GM21717 (cell line): ENCODE measurements around the gene EPHB2.
"Not testable (repeated sequence)": the region's sequence is repeated elsewhere in the genome, so short reads cannot be mapped to it uniquely, and the experiment has no call there.

ENCODE experiments used
- ATAC-seq: cut with Tn5 transposase; IDR thresholded peaks from one replicate; pipeline ENCODE4 v1.9.1; 2021; ENCODE audit warnings: mild to moderate bottlenecking, moderate library complexity; ENCODE audit not compliant: unreplicated experiment

The EPHB2 gene

GRCh38 chr1:22710701-22711049 is at the start of gene EPHB2:
TSS of gene EPHB2 (plus strand) at chr1:22710839. CDS start at chr1:22710983, 144 bp downstream.
- ATAC-seq = no peak

DNA sequence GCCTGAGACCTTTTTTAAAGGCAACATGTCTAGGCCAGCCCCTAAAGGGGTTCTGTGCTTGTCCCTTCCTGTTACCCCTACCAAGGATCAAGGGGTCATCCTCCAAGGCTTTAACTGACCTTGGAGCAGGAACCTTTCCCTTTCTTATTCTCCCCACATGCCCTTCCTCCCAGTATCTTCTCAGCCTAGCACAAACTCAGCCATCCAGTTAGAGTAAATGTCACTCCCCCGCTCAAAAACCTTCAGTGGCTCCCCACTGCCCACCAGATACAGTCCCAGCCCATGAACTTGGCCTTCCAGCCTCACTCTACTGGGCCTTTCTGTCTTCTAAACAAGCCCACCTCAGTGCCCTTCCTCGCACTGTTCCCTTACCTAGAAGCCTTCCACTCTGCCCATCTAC is 48.8 kb upstream of the EPHB2 start:
- ATAC-seq = no peak

- no peak for ATAC-seq
Measured at GRCh38 chr1:22662318-22662717, 48.3 kb upstream of the EPHB2 start.

DNA sequence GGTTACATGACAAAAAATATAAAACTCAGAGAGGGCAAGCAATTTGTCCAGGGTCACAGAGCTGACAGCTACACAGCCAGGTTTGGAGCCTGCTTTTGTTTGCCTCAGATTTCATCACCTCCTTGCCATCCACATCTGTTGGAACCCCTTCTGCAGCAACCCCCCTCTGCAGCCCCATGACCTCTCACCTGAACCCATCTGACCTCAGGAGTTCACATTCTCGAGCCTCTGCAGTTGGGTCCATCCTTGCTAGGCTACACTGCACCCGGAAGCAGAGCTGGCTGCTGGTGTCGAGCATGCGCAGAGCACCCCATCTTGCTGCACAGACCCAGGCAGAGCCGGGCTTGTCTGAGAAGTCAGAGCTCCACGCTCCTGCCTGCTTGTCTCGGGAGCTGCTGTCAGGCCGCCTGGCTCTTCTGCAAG is 47.6 kb upstream of the EPHB2 start:
- no peak for ATAC-seq

- no peak for ATAC-seq
Measured at GRCh38 chr1:22665752-22666151, 44.9 kb upstream of the EPHB2 start.

- ATAC-seq = no peak
Measured at GRCh38 chr1:22666412-22666811, 44.2 kb upstream of the EPHB2 start.

DNA sequence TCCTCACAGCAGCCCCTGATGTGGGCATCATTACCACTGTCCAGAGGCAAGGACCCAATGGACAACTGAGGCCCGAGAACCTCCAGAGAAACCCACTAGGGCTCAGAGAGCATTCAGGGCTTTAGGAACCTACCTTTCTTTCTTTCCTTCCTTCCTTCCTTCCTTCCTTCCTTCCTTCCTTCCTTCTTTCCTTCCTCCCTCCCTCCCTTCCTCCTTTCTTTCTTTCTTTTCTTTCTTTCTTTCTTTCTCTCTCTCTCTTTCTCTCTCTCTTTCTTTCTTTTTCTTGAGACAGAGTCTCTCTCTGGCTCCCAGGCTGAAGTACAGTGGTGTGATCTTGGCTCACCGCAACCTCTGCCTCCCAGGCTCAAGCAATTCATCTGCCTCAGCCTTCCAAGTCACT is 41.8 kb upstream of the EPHB2 start:
- not testable (repeated sequence) for ATAC-seq

- ATAC-seq = no peak
Measured at GRCh38 chr1:22670352-22670975, 40.2 kb upstream of the EPHB2 start.

DNA sequence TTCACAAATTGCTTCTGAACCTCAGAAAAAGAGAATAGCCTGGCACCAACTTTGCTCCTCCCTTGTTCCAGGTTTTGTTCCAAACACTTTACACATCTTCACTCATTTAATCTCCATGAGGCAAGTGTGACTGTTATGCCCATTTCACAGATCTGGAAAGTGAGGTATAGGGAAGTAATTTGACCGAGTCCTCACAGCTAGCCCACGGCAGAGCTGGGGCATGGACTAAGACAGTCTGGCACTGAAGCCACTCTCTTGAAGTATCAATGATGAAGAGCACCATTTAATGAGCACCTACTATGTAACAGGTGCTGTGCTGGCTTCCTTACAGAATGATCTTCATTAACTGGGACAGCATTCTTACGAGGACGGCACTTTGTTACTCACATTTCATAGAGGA is 38.6 kb upstream of the EPHB2 start:
- ATAC-seq = no peak

- no peak for ATAC-seq
Measured at GRCh38 chr1:22673486-22674409, 36.9 kb upstream of the EPHB2 start.

DNA sequence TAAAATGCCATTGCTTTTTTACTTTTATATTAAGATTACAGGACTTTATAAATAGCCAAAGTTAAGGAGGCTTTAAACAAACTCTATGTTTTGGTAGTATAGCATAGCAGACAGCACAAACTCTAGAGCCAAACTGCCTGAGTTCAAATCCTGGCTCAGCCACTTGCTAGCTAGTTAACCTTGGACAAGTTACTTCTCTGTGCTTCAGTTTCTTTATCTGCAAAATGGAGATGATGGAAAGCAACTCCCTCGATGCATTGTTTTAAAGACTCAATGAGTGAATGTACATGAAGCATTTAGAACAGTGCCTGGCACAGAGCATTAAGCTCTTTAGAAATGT is 36.3 kb upstream of the EPHB2 start:
- no peak for ATAC-seq

GRCh38 chr1:22676151-22676550 is 34.5 kb upstream of the EPHB2 start:
- ATAC-seq = not testable (repeated sequence)

- no peak for ATAC-seq
Measured at GRCh38 chr1:22676916-22677583, 33.6 kb upstream of the EPHB2 start.

DNA sequence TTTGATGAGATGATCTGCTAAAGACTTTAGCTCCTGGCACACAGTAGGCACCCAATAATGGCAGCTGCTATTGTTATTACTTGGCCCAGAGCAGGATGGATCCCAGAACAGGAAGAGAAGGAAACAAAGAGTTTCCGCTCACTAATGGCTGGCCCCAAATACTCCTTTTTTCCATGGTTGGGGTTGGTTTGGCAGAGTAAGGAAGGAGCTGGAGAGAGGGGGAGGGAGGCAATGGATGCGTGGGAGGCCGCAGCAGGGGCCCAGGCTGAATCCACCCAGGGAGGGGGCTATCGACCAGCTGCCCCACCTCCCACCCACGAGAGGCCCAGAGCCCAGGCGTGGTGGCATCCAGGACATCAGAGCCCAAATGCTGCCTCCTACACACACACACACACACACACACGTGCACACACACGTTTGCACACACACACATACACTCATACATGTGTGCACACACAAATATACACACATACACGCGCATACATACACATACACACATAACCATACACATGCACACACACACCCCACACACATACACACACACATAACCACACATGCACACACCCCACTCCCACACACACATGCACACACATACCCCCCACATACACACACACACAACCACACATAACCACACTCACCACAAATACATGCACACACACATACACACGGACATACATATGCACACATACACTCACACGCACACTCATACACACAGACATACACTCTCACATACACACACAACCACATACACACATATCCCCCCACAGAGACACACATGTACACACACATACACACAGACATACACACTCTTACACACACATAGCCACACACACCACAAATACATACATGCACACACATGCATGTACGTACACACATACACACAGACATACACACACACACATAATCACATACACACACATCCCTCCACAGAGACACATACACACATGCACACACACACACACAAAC is 32.4 kb upstream of the EPHB2 start:
- ATAC-seq = no peak

GRCh38 chr1:22680726-22681125 is 29.9 kb upstream of the EPHB2 start:
- no peak for ATAC-seq

GRCh38 chr1:22681556-22682276 is 28.9 kb upstream of the EPHB2 start:
- ATAC-seq = no peak

- no peak for ATAC-seq
Measured at GRCh38 chr1:22683547-22683946, 27.1 kb upstream of the EPHB2 start.

GRCh38 chr1:22685591-22686059 is 25.0 kb upstream of the EPHB2 start:
- ATAC-seq = no peak

- no peak for ATAC-seq
Measured at GRCh38 chr1:22687191-22687590, 23.4 kb upstream of the EPHB2 start.

GRCh38 chr1:22688466-22688865 is 22.2 kb upstream of the EPHB2 start:
- no peak for ATAC-seq
